HEK293 (cell line): Measurements from ENCODE around the gene PPP4R1.

ENCODE experiments used
- BCL6B ChIP-seq: fragments of 450-650 bp; formaldehyde crosslinking; IDR thresholded peaks from 2 replicates; pipeline ENCODE4 v1.5.1; 2017; ENCODE audit warnings: missing biosample characterization, missing genetic modification characterization
- CTCF ChIP-seq: fragments of 450-650 bp; formaldehyde crosslinking; IDR thresholded peaks from 2 replicates; pipeline ENCODE4 v1.5.1; 2016; ENCODE audit warnings: missing biosample characterization, missing genetic modification characterization
- INSM2 ChIP-seq: fragments of 450-650 bp; formaldehyde crosslinking; IDR thresholded peaks from 2 replicates; pipeline ENCODE4 v1.5.1; 2016; ENCODE audit warnings: missing biosample characterization, missing genetic modification characterization
- KLF16 ChIP-seq: fragments of 450-650 bp; formaldehyde crosslinking; IDR thresholded peaks from 2 replicates; pipeline ENCODE4 v1.5.1; 2017; ENCODE audit warnings: missing biosample characterization, missing genetic modification characterization
- PBX3 ChIP-seq: sonication (generic); formaldehyde crosslinking; IDR thresholded peaks from 2 replicates; pipeline ENCODE4 v1.8.1; 2022; ENCODE audit warnings: mild to moderate bottlenecking, moderate library complexity, missing genetic modification reagents
- PRDM1 ChIP-seq: fragments of 450-650 bp; formaldehyde crosslinking; IDR thresholded peaks from 2 replicates; pipeline ENCODE4; 2016; ENCODE audit warnings: missing biosample characterization, missing genetic modification characterization
- PRDM10 ChIP-seq: fragments of 450-650 bp; formaldehyde crosslinking; IDR thresholded peaks from 2 replicates; pipeline ENCODE4 v1.5.1; 2016; ENCODE audit warnings: missing biosample characterization, missing genetic modification characterization
- REPIN1 ChIP-seq: fragments of 450-650 bp; formaldehyde crosslinking; IDR thresholded peaks from 2 replicates; pipeline ENCODE4 v1.5.1; 2017; ENCODE audit warnings: missing biosample characterization, missing genetic modification characterization, low read depth
- TCF7L2 ChIP-seq: IDR thresholded peaks from 2 replicates; pipeline ENCODE4 v1.6.1; 2011; ENCODE audit warnings: low read depth, mild to moderate bottlenecking, inconsistent platforms, low read length, moderate library complexity, borderline replicate concordance
- WT1 ChIP-seq: fragments of 450-650 bp; formaldehyde crosslinking; IDR thresholded peaks from 2 replicates; pipeline ENCODE4 v1.5.1; 2016; ENCODE audit warnings: missing biosample characterization, missing genetic modification characterization
- ZNF146 ChIP-seq: fragments of 450-650 bp; formaldehyde crosslinking; IDR thresholded peaks from 2 replicates; pipeline ENCODE4 v1.5.1; 2016; ENCODE audit warnings: missing biosample characterization, missing genetic modification characterization
- ZNF184 ChIP-seq: fragments of 450-650 bp; IDR thresholded peaks from 2 replicates; pipeline ENCODE4 v1.5.1; 2018; ENCODE audit warnings: missing biosample characterization, mild to moderate bottlenecking, missing genetic modification characterization
- ZNF19 ChIP-seq: fragments of 450-650 bp; formaldehyde crosslinking; IDR thresholded peaks from 2 replicates; pipeline ENCODE4; 2016; ENCODE audit warnings: missing biosample characterization, missing genetic modification characterization, low read depth
- ZNF280D ChIP-seq: fragments of 450-650 bp; formaldehyde crosslinking; IDR thresholded peaks from 2 replicates; pipeline ENCODE4 v1.5.1; 2016; ENCODE audit warnings: missing biosample characterization, missing genetic modification characterization
- ZNF324 ChIP-seq: fragments of 450-650 bp; formaldehyde crosslinking; IDR thresholded peaks from 2 replicates; pipeline ENCODE4 v1.5.1; 2016; ENCODE audit warnings: missing biosample characterization, missing genetic modification characterization
- ZNF404 ChIP-seq: fragments of 450-650 bp; formaldehyde crosslinking; IDR thresholded peaks from 2 replicates; pipeline ENCODE4 v1.5.1; 2017; ENCODE audit warnings: missing biosample characterization, missing genetic modification characterization
- ZNF488 ChIP-seq: fragments of 450-650 bp; formaldehyde crosslinking; IDR thresholded peaks from 2 replicates; pipeline ENCODE4 v1.5.1; 2016; ENCODE audit warnings: missing biosample characterization, missing genetic modification characterization
- ZNF580 ChIP-seq: fragments of 450-650 bp; formaldehyde crosslinking; IDR thresholded peaks from 2 replicates; pipeline ENCODE4 v1.5.1; 2016; ENCODE audit warnings: missing biosample characterization, missing genetic modification characterization
- ZNF624 ChIP-seq: fragments of 450-650 bp; formaldehyde crosslinking; IDR thresholded peaks from 2 replicates; pipeline ENCODE4 v1.5.1; 2017; ENCODE audit warnings: missing biosample characterization, missing genetic modification characterization
- ZNF626 ChIP-seq: fragments of 450-650 bp; sonication (Bioruptor Pico); formaldehyde crosslinking; IDR thresholded peaks from 2 replicates; pipeline ENCODE4 v1.5.1; 2018; ENCODE audit warnings: missing biosample characterization, missing genetic modification characterization, inconsistent platforms
- ZNF654 ChIP-seq: fragments of 450-650 bp; formaldehyde crosslinking; IDR thresholded peaks from 2 replicates; pipeline ENCODE4 v1.5.1; 2016; ENCODE audit warnings: low read depth, missing biosample characterization, missing genetic modification characterization
- ZNF701 ChIP-seq: fragments of 450-650 bp; formaldehyde crosslinking; IDR thresholded peaks from 2 replicates; pipeline ENCODE4 v1.5.1; 2016; ENCODE audit warnings: missing biosample characterization, missing genetic modification characterization
- ZNF707 ChIP-seq: fragments of 450-650 bp; formaldehyde crosslinking; IDR thresholded peaks from 2 replicates; pipeline ENCODE4 v1.5.1; 2016; ENCODE audit warnings: missing biosample characterization, missing genetic modification characterization
- ZSCAN23 ChIP-seq: fragments of 450-650 bp; formaldehyde crosslinking; IDR thresholded peaks from 2 replicates; pipeline ENCODE4 v1.5.1; 2016; ENCODE audit warnings: missing biosample characterization, missing genetic modification characterization
- ZSCAN5A ChIP-seq: fragments of 450-650 bp; formaldehyde crosslinking; IDR thresholded peaks from 2 replicates; pipeline ENCODE4 v1.5.1; 2016; ENCODE audit warnings: missing biosample characterization, missing genetic modification characterization

PPP4R1 gene

GRCh38 chr18:9522952-9523351, 91.4 kb downstream of the PPP4R1 start (continued):
- peak; percentile 99 for TF ChIP-seq BCL6B
- no peak for TF ChIP-seq CTCF (tag by site-specific recombination)
- no peak for TF ChIP-seq ZNF280D
- TF ChIP-seq KLF16 (tag by site-specific recombination), result 0 out of 2 replicates have a peak, but pooled peaks have one; percentile 42
- no peak for TF ChIP-seq PRDM10 (tag by site-specific recombination)
- TF ChIP-seq ZNF707 (tag by site-specific recombination), result no peak
- no peak for TF ChIP-seq ZSCAN5A (tag by site-specific recombination)
- no peak for TF ChIP-seq ZNF701 (tag by site-specific recombination)
- no peak for TF ChIP-seq ZNF146
- TF ChIP-seq INSM2 (tag by site-specific recombination), result 0 out of 2 replicates have a peak, but pooled peaks have one; percentile 12
- no peak for TF ChIP-seq ZNF404 (tag by site-specific recombination)
- no peak for TF ChIP-seq REPIN1
- no peak for TF ChIP-seq ZNF654 (tag by site-specific recombination)
- TF ChIP-seq ZNF626 (tag by site-specific recombination), result no peak
- TF ChIP-seq PBX3 (CRISPR knock-in tag), result no peak
- no peak for TF ChIP-seq ZNF488
- no peak for TF ChIP-seq TCF7L2
- TF ChIP-seq ZNF324 (tag by site-specific recombination), result no peak
- TF ChIP-seq ZNF19 (tag by site-specific recombination), result no peak
- no peak for TF ChIP-seq PRDM1
- TF ChIP-seq ZNF580, result 0 out of 2 replicates have a peak, but pooled peaks have one; percentile 19
- TF ChIP-seq WT1 (tag by site-specific recombination), result peak; percentile 80
- no peak for TF ChIP-seq ZNF624
- TF ChIP-seq ZSCAN23, result no peak
- TF ChIP-seq ZNF184, result no peak
